Measurements from ENCODE around the gene RAP1GAP. TPM values are rescaled to one million over a fixed set of nuclear protein-coding genes. Genes with fewer than 3 reads are reported as not detected.
A peak's percentile ranks its signal among the peaks of the same experiment; 100 is the strongest.

Gene RAP1GAP
- total RNA-seq, 1 donor from 2014 or later, result 0.42 TPM

DNA sequence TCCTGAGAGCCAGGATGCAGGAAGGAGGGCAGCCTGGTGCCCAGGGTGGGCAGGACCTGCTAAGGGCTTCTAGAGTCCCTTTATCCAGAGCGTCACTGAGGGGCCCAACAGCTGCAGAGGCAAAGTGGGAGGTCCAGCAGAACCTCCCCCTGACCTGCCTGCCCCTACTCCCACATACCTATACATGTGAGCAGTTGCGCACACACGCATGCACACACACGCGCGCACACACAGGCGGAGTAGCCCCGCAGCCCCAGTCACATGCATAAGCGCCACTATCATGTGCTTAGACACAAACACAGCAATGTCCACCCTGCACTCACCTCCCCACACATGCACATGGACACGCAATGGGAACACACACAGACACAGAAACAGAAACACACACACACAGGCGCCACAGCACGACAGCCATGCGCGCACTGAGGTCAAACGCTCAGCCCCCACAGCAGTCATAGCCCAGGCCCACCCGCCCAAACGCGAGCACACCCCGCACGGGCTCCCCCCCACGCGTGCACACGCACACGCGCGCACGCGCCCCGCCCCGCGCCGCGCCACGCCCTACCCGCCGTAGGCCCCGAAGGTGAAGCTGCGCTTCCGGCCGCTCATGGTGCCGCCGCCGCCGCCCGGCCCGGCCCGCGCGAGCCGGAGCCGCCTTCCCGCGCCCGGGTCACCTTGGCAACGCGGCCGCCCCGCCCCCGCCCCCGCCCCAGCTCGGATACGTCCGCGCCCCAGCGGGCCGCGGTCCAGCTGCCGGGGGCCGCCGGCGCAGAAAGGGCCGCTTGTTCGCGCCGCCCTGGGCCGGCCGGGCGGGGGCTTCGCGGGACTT, 17.7 kb downstream of the RAP1GAP start:
- peak; percentile 86 for DNase-seq
- H3K4me1 Mint-ChIP-seq, result peaks cover 13% of the 10 kb centered on the region
- H3K27ac Mint-ChIP-seq, result no peak overlapping the region
- peak overlapping the region; percentile 88 for H3K4me3 Mint-ChIP-seq
- H3K9me3 Mint-ChIP-seq, result no peaks in the 10 kb centered on the region
- H3K27me3 Mint-ChIP-seq, result peaks cover 42% of the 10 kb centered on the region
- no peaks in the 10 kb centered on the region for H3K36me3 Mint-ChIP-seq (ENCODE audit: low read depth)
- intact Hi-C loops (cut with micrococcal nuclease), result loop anchor here (10.0 kb wide), 2 partner anchors 57 to 313 kb away; no protein-coding TSS in a partner anchor

- Mint-ChIP-seq H3K9me3 (no peaks in the 10 kb centered on the region), H3K36me3 (ENCODE audit: low read depth) (no peaks in the 10 kb centered on the region), H3K27me3 (peaks cover 42% of the 10 kb centered on the region), H3K4me1 (peaks cover 13% of the 10 kb centered on the region), H3K4me3 (no peak overlapping the region), H3K27ac (no peak overlapping the region)
- intact Hi-C loops (cut with micrococcal nuclease), result loop anchor here (10.0 kb wide), 2 partner anchors 56 to 314 kb away; no protein-coding TSS in a partner anchor
- no peak for DNase-seq
These were observed 18.8 kb downstream of the RAP1GAP start for GRCh38 chr1:21650400-21650799.

DNA sequence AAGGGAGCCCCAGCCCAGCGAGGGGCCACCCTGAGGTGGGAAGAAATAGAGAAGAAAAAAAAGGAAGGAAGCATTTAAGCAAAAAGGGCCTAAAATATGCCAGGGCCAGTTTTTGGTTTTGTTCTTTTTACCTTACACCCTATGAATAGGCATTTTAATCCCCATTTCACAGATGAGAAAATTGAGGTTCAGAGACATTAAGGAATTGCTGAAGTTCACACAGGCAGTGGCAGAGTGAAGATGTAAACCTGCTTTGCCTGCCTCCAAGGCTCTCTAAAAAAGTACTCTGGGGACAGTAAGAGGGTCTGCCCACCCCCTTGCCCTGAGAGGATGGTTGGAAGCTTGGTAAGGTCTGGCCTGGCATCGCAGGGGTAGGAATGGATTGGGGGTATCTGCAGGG, 19.8 kb downstream of the RAP1GAP start:
- Mint-ChIP-seq H3K4me3 (no peak overlapping the region), H3K36me3 (ENCODE audit: low read depth) (no peaks in the 10 kb centered on the region), H3K27ac (no peak overlapping the region), H3K9me3 (no peaks in the 10 kb centered on the region), H3K4me1 (peaks cover 13% of the 10 kb centered on the region), H3K27me3 (peaks cover 38% of the 10 kb centered on the region)
- intact Hi-C loops (cut with micrococcal nuclease), result no loop called here
- no peak for DNase-seq

GRCh38 chr1:21648791-21649190, 20.4 kb downstream of the RAP1GAP start:
- H3K27me3 Mint-ChIP-seq, result peaks cover 36% of the 10 kb centered on the region
- H3K4me1 Mint-ChIP-seq, result peaks cover 13% of the 10 kb centered on the region
- no peak overlapping the region for H3K4me3 Mint-ChIP-seq
- H3K9me3 Mint-ChIP-seq, result no peaks in the 10 kb centered on the region
- no peak for DNase-seq
- no peaks in the 10 kb centered on the region for H3K36me3 Mint-ChIP-seq (ENCODE audit: low read depth)
- intact Hi-C loops (cut with micrococcal nuclease), result no loop called here
- no peak overlapping the region for H3K27ac Mint-ChIP-seq

DNA sequence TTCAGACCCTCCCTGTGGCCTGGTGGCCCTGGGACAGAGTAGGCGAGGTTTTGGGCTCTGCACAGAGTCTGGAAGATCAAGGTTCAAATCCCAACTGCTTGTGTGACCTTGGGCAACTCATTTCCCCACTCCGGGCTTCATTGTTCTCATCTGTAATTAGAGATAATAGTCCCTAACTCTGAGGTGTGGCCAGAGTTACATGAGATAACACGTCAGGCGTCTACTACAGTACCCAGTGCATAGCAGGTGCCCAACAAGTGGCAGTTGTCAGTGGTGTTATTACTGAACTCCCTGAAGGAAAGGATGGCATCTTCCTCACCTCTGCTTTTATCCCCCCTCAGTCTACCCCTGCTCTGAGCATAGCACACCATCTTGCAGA, 20.8 kb downstream of the RAP1GAP start:
- Mint-ChIP-seq H3K27ac (no peak overlapping the region), H3K4me3 (no peak overlapping the region), H3K4me1 (peaks cover 13% of the 10 kb centered on the region), H3K9me3 (no peaks in the 10 kb centered on the region), H3K27me3 (peaks cover 35% of the 10 kb centered on the region), H3K36me3 (ENCODE audit: low read depth) (no peaks in the 10 kb centered on the region)
- no peak for DNase-seq
- intact Hi-C loops (cut with micrococcal nuclease), result no loop called here

- Mint-ChIP-seq H3K4me1 (peaks cover 13% of the 10 kb centered on the region), H3K36me3 (ENCODE audit: low read depth) (no peaks in the 10 kb centered on the region), H3K4me3 (no peak overlapping the region), H3K27ac (no peak overlapping the region), H3K27me3 (peaks cover 30% of the 10 kb centered on the region), H3K9me3 (no peaks in the 10 kb centered on the region)
- intact Hi-C loops (cut with micrococcal nuclease), result no loop called here
- peak; percentile 84 for DNase-seq
These were observed 21.5 kb downstream of the RAP1GAP start for GRCh38 chr1:21647431-21648351.

- H3K27ac Mint-ChIP-seq, result no peak overlapping the region
- intact Hi-C loops (cut with micrococcal nuclease), result no loop called here
- H3K4me1 Mint-ChIP-seq, result no peaks in the 10 kb centered on the region
- no peak overlapping the region for H3K4me3 Mint-ChIP-seq
- no peaks in the 10 kb centered on the region for H3K36me3 Mint-ChIP-seq (ENCODE audit: low read depth)
- no peak for DNase-seq
- H3K27me3 Mint-ChIP-seq, result peaks cover 16% of the 10 kb centered on the region
- no peaks in the 10 kb centered on the region for H3K9me3 Mint-ChIP-seq
These were observed 23.6 kb downstream of the RAP1GAP start for GRCh38 chr1:21645550-21645949.

- intact Hi-C loops (cut with micrococcal nuclease), result no loop called here
- no peaks in the 10 kb centered on the region for H3K36me3 Mint-ChIP-seq (ENCODE audit: low read depth)
These were observed 24.3 kb downstream of the RAP1GAP start for GRCh38 chr1:21644906-21645305.

DNA sequence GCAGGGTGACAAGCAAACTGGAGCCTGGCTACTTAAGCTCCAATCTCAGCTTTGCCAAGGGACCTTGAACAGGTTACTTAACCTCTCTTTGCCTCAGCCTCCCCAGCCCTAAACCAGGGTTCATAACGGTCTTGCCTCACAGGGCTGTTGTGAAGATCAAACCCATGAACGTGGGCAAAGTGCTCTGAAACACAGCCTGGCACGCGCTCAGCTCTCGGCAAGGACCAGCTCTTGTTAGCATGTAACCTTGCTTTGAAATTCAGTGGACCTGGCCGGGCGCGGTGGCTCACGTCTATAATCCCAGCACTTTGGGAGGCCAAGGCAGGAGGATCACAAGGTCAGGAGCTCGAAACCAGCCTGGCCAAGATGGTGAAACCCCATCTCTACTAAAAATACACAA, 24.8 kb downstream of the RAP1GAP start:
- DNase-seq, result no peak
- no peaks in the 10 kb centered on the region for H3K4me1 Mint-ChIP-seq
- H3K36me3 Mint-ChIP-seq (ENCODE audit: low read depth), result no peaks in the 10 kb centered on the region
- no peak overlapping the region for H3K4me3 Mint-ChIP-seq
- H3K27me3 Mint-ChIP-seq, result peaks cover 8% of the 10 kb centered on the region
- no peak overlapping the region for H3K27ac Mint-ChIP-seq
- intact Hi-C loops (cut with micrococcal nuclease), result no loop called here
- no peaks in the 10 kb centered on the region for H3K9me3 Mint-ChIP-seq

More at GRCh38 chr1:21644906-21645305, 24.3 kb downstream of the RAP1GAP start:
- no peak overlapping the region for H3K27ac Mint-ChIP-seq
- H3K4me1 Mint-ChIP-seq, result no peaks in the 10 kb centered on the region
- H3K4me3 Mint-ChIP-seq, result no peak overlapping the region
- no peaks in the 10 kb centered on the region for H3K9me3 Mint-ChIP-seq
- DNase-seq, result no peak
- peaks cover 14% of the 10 kb centered on the region for H3K27me3 Mint-ChIP-seq

DNA sequence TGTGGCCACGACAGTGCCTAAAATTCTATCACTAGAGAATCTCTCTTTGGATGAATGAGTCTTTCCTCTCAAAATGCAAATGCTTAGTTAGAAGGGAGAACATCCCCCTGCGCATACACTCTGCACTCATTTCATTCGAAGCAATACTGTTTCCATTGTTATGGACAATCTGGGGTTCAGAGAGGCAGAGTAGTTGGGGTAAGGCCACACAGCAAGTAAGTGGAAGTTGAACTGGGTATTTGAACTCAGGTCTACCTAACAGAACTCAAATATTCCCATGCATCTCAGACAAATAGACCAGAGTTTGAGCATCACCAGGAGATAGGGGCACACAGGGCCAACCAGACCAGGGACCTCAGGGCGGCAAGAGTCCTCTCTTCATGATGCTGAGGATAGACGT, 25.5 kb downstream of the RAP1GAP start:
- Mint-ChIP-seq H3K36me3 (ENCODE audit: low read depth) (no peaks in the 10 kb centered on the region), H3K27me3 (peaks cover 4% of the 10 kb centered on the region), H3K27ac (no peak overlapping the region), H3K4me1 (peaks cover 3% of the 10 kb centered on the region), H3K4me3 (no peak overlapping the region), H3K9me3 (no peaks in the 10 kb centered on the region)
- no peak for DNase-seq
- intact Hi-C loops (cut with micrococcal nuclease), result no loop called here

GRCh38 chr1:21641967-21642739, 27.0 kb downstream of the RAP1GAP start:
- Mint-ChIP-seq H3K4me3 (no peak overlapping the region), H3K36me3 (ENCODE audit: low read depth) (no peaks in the 10 kb centered on the region), H3K4me1 (peaks cover 5% of the 10 kb centered on the region), H3K27ac (no peak overlapping the region), H3K27me3 (no peaks in the 10 kb centered on the region), H3K9me3 (no peaks in the 10 kb centered on the region)
- intact Hi-C loops (cut with micrococcal nuclease), result no loop called here
- DNase-seq, result no peak

DNA sequence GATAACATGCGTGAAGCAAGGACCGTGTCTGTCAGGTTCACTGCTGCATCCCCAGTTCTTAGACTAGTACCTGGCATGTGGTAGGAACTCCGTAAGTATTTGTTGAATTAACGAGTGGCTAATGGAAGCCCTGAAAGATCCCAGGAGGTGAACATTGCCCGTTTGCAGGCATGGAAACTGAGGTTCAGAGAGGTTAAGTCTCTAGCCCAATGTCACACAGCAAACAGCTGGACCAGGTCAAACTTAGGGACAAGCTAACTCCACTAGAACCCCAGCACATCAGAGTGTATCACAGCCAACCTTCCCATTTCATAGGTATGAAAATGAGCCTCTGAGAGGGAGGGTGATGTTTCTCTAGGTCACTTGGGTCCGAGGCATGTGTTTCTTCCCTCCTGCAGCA, 27.6 kb downstream of the RAP1GAP start:
- intact Hi-C loops (cut with micrococcal nuclease), result no loop called here
- no peaks in the 10 kb centered on the region for H3K9me3 Mint-ChIP-seq
- no peak overlapping the region for H3K27ac Mint-ChIP-seq
- no peaks in the 10 kb centered on the region for H3K27me3 Mint-ChIP-seq
- H3K4me3 Mint-ChIP-seq, result no peak overlapping the region
- H3K36me3 Mint-ChIP-seq (ENCODE audit: low read depth), result no peaks in the 10 kb centered on the region
- no peak for DNase-seq
- H3K4me1 Mint-ChIP-seq, result peaks cover 5% of the 10 kb centered on the region

DNA sequence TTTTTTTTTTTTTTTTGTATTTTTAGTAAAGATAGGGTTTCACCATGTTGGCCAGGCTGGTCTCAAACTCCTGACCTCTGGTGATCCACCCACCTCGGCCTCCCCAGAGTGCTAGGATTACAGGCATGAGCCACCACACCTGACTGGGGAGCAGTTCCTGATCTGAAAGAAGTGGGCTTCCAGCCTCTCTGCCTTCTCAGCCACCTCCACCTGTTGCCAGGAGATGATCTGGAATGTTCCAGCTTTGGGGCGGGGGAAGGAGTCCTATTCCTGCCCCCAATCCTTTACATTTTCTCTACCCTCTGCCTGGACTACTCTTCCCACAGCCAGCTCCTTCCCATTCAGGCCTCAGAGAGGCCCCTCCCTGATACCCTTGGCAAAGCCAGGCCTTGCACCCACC, 28.1 kb downstream of the RAP1GAP start:
- DNase-seq, result no peak
- no peak overlapping the region for H3K27ac Mint-ChIP-seq
- intact Hi-C loops (cut with micrococcal nuclease), result no loop called here
- no peak overlapping the region for H3K4me3 Mint-ChIP-seq
- H3K4me1 Mint-ChIP-seq, result peaks cover 5% of the 10 kb centered on the region
- no peaks in the 10 kb centered on the region for H3K9me3 Mint-ChIP-seq
- H3K36me3 Mint-ChIP-seq (ENCODE audit: low read depth), result no peaks in the 10 kb centered on the region
- H3K27me3 Mint-ChIP-seq, result no peaks in the 10 kb centered on the region
